Hepatocyte (in vitro differentiated cells): ENCODE results near the gene NDEL1.

ENCODE experiments used
- CTCF ChIP-seq: fragments of 200-600 bp; sonication (generic); IDR thresholded peaks from 2 replicates; pipeline ENCODE4 v1.5.1; 2016; ENCODE audit warnings: antibody characterized with exemption, mild to moderate bottlenecking; ENCODE audit not compliant: poor library complexity
- EZH2 ChIP-seq: fragments of 200-600 bp; sonication (generic); IDR thresholded peaks from 2 replicates; pipeline ENCODE4 v1.6.1; 2016; ENCODE audit warnings: antibody characterized with exemption, mild to moderate bottlenecking, borderline replicate concordance
- EZH2phosphoT487 ChIP-seq: fragments of 200-600 bp; sonication (generic); IDR thresholded peaks from one replicate; pipeline ENCODE4 v1.6.1; 2018; ENCODE audit warnings: antibody characterized with exemption, mild to moderate bottlenecking, low read depth, moderate library complexity; ENCODE audit not compliant: unreplicated experiment, severe bottlenecking

- TF ChIP-seq CTCF (no peak), EZH2 (no peak), EZH2phosphoT487 (no peak)
These were observed 8.1 kb downstream of the NDEL1 start for GRCh38 chr17:8443756-8444155.
